ENCODE measurements around the gene FCER2. TPM values are rescaled to one million over a fixed set of nuclear protein-coding genes. Genes with fewer than 3 reads are reported as not detected.

The FCER2 gene
- total RNA-seq, 3 donors from 2014 or later, result 0.26 to 0.44 (median 0.29) TPM

- Histone ChIP-seq H3K4me3 (no peak overlapping the region), H3K36me3 (ENCODE audit: low read depth) (no peaks in the 10 kb centered on the region), H3K9me3 (no peaks in the 10 kb centered on the region), H3K4me1 (ENCODE audit: low read depth) (no peaks in the 10 kb centered on the region)
- intact Hi-C loops (cut with DNase I, micrococcal nuclease), result no loop called here
- DNase-seq (no peak), ATAC-seq (no peak)
- TF ChIP-seq, protein P1, sequence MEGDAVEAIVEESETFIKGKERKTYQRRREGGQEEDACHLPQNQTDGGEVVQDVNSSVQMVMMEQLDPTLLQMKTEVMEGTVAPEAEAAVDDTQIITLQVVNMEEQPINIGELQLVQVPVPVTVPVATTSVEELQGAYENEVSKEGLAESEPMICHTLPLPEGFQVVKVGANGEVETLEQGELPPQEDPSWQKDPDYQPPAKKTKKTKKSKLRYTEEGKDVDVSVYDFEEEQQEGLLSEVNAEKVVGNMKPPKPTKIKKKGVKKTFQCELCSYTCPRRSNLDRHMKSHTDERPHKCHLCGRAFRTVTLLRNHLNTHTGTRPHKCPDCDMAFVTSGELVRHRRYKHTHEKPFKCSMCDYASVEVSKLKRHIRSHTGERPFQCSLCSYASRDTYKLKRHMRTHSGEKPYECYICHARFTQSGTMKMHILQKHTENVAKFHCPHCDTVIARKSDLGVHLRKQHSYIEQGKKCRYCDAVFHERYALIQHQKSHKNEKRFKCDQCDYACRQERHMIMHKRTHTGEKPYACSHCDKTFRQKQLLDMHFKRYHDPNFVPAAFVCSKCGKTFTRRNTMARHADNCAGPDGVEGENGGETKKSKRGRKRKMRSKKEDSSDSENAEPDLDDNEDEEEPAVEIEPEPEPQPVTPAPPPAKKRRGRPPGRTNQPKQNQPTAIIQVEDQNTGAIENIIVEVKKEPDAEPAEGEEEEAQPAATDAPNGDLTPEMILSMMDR (IDR thresholded peaks at IDR 0.05), result no peak
These were observed 20.3 kb upstream of the FCER2 start for GRCh38 chr19:7722231-7722651.

DNA sequence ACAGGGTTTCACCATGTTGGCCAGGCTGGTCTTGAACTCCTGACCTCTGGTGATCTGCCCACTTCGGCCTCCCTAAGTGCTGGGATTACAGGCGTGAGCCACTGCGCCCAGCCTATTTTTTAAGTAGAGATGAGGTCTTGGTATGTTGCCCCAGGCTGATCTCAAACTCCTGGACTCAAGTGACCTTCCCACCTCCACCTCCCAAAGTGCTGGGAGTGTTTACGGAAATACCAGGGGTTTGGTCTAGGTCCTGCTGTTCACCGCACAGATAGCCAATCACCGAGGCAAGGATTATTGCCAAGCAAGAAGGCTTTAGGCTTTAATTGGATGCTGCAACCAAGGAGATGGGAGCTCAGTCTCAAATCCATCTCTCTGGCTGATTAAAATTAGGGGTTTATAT lies 18.4 kb upstream of the FCER2 start:
- intact Hi-C loops (cut with DNase I, micrococcal nuclease), result no loop called here
- Histone ChIP-seq H3K9me3 (peaks cover 2% of the 10 kb centered on the region), H3K4me3 (no peak overlapping the region), H3K4me1 (ENCODE audit: low read depth) (no peaks in the 10 kb centered on the region), H3K36me3 (ENCODE audit: low read depth) (no peaks in the 10 kb centered on the region)
- no peak for ATAC-seq
- no peak for DNase-seq
- TF ChIP-seq, protein P1 (IDR thresholded peaks at IDR 0.05), result no peak

DNA sequence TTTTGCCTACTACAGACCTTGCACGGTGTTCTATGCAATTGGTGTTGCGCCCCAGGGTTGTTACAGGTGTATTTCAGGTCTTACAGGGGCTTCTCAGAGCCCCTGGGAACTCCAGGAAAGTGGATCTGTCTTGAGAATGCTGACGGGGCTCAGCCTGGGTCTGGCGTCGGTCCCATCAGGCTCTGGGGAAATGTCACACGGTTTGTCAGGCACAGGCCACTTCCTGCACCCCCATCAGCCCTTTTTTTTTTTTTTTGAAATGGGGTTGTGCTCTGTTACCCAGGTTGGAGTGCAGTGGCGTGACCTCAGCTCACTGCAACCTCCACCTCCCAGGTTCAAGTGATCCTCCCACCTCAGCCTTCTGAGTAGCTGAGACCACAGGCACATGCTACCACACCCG lies 16.7 kb upstream of the FCER2 start:
- Histone ChIP-seq H3K9me3 (peaks cover 2% of the 10 kb centered on the region), H3K4me3 (no peak overlapping the region), H3K4me1 (ENCODE audit: low read depth) (no peaks in the 10 kb centered on the region), H3K36me3 (ENCODE audit: low read depth) (no peaks in the 10 kb centered on the region)
- TF ChIP-seq, protein P1 (IDR thresholded peaks at IDR 0.05), result no peak
- DNase-seq (no peak), ATAC-seq (peak; percentile 38)
- intact Hi-C loops (cut with DNase I, micrococcal nuclease), result no loop called here

DNA sequence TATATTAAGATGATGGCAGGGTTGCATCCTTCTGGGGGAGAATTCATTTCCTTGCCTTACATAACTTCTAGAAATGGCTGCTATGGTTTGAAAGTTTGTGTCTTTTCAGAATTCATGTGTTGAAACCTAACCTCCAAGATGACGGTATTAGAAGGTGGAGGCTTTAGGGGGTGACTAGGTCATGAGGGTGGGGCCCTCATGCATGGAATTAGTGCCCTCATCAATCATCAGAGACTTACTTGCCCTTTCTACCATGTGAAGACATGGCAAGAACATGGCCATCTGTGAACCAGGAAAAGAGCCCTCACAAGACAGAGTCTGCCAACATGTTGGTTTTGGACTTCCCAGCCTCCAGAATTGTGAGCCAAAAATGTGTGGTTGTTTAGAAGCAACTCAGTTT lies 14.8 kb upstream of the FCER2 start:
- TF ChIP-seq, protein P1 (IDR thresholded peaks at IDR 0.05), result no peak
- H3K9me3 ChIP-seq, result peaks cover 2% of the 10 kb centered on the region
- intact Hi-C loops (cut with DNase I, micrococcal nuclease), result no loop called here
- no peaks in the 10 kb centered on the region for H3K4me1 ChIP-seq (ENCODE audit: low read depth)
- ATAC-seq (no peak), DNase-seq (no peak)
- H3K4me3 ChIP-seq, result no peak overlapping the region
- H3K36me3 ChIP-seq (ENCODE audit: low read depth), result no peaks in the 10 kb centered on the region

DNA sequence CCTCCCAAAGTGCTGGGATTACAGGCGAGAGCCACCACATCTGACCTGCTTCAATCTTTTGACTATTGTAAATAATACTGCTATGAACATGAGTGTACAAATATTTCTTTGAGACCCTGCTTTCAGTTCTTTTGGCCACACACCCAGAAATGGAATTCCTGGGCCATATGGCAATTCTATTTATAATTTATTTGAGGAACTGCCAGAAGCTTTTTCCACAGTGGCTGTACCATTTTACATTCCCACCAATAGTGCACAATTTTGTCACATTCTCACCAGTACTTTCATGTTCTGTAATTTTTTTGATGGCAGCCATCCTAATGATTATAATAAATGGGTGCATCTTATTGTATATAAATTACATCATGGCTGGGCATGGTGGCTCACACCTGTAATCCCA lies 13.7 kb upstream of the FCER2 start:
- TF ChIP-seq, protein P1 (IDR thresholded peaks at IDR 0.05), result no peak
- DNase-seq, result no peak
- ATAC-seq, result no peak
- Histone ChIP-seq H3K9me3 (peaks cover 2% of the 10 kb centered on the region), H3K36me3 (ENCODE audit: low read depth) (no peaks in the 10 kb centered on the region), H3K4me1 (ENCODE audit: low read depth) (no peaks in the 10 kb centered on the region), H3K4me3 (no peak overlapping the region)
- intact Hi-C loops (cut with DNase I, micrococcal nuclease), result no loop called here

DNA sequence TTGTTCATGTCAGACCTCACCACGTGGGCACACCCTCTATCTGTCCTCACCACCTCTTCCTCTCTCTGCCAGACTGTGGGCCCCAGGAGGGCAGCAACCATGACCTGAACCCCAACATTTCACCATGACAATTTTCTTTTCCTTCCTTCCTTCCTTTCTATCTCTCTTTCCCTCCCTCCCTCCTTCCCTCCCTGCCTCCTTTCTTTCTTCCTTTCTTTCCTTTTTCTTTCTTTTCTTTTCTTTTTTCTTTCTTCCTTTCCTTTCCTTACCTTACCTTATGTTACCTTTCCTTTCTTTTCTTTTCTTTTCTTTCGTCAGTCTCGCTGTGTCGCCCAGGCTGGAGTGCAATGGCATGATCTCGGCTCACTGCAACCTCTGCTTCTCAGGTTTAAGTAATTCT lies 8.7 kb upstream of the FCER2 start:
- intact Hi-C loops (cut with DNase I, micrococcal nuclease), result no loop called here
- no peak for ATAC-seq
- no peak overlapping the region for H3K4me3 ChIP-seq

More for the DNA sequence above, 8.7 kb upstream of the FCER2 start:
- DNase-seq, result no peak
- no peaks in the 10 kb centered on the region for H3K36me3 ChIP-seq (ENCODE audit: low read depth)
- no peaks in the 10 kb centered on the region for H3K9me3 ChIP-seq
- TF ChIP-seq, protein P1 (IDR thresholded peaks at IDR 0.05), result no peak
- H3K4me1 ChIP-seq (ENCODE audit: low read depth), result no peaks in the 10 kb centered on the region
